ENCODE measurements around the gene RBP3.

RBP3 gene

GRCh38 chr10:47309408-47310089 is 38.6 kb upstream of the RBP3 start:
- Histone ChIP-seq H3K36me3 (ENCODE audit: insufficient read depth, low read depth, low read length) (no peaks in the 10 kb centered on the region), H3K9ac (ENCODE audit: low read depth, low read length) (no peak overlapping the region), H3K4me1 (ENCODE audit: insufficient read depth, low read length) (no peaks in the 10 kb centered on the region), H3K27ac (ENCODE audit: low read length) (no peak overlapping the region), H3K4me3 (ENCODE audit: low read length) (no peak overlapping the region), H3K9me3 (ENCODE audit: insufficient read depth, low read depth, low read length) (no peaks in the 10 kb centered on the region), H3K27me3 (ENCODE audit: insufficient read depth, low read length) (peaks cover 6% of the 10 kb centered on the region; the same call in 1 of the 2 replicates)

GRCh38 chr10:47310090-47310505 is 38.1 kb upstream of the RBP3 start:
- Histone ChIP-seq H3K27me3 (ENCODE audit: insufficient read depth, low read length) (peaks cover 6% of the 10 kb centered on the region; the same call in 1 of the 2 replicates), H3K4me3 (ENCODE audit: low read length) (no peak overlapping the region), H3K9ac (ENCODE audit: low read depth, low read length) (no peak overlapping the region), H3K36me3 (ENCODE audit: insufficient read depth, low read depth, low read length) (no peaks in the 10 kb centered on the region), H3K4me1 (ENCODE audit: insufficient read depth, low read length) (no peaks in the 10 kb centered on the region), H3K9me3 (ENCODE audit: insufficient read depth, low read depth, low read length) (no peaks in the 10 kb centered on the region), H3K27ac (ENCODE audit: low read length) (no peak overlapping the region)

GRCh38 chr10:47311193-47311931 is 36.8 kb upstream of the RBP3 start:
- no peaks in the 10 kb centered on the region for H3K4me1 ChIP-seq (ENCODE audit: insufficient read depth, low read length)
- H3K9me3 ChIP-seq (ENCODE audit: insufficient read depth, low read depth, low read length) = no peaks in the 10 kb centered on the region
- peaks cover 6% of the 10 kb centered on the region; the same call in 1 of the 2 replicates for H3K27me3 ChIP-seq (ENCODE audit: insufficient read depth, low read length)
- no peaks in the 10 kb centered on the region for H3K36me3 ChIP-seq (ENCODE audit: insufficient read depth, low read depth, low read length)
- no peak overlapping the region for H3K4me3 ChIP-seq (ENCODE audit: low read length)
- no peak overlapping the region for H3K9ac ChIP-seq (ENCODE audit: low read depth, low read length)
- no peak overlapping the region for H3K27ac ChIP-seq (ENCODE audit: low read length)

GRCh38 chr10:47311932-47312662 is 36.1 kb upstream of the RBP3 start:
- H3K27ac ChIP-seq (ENCODE audit: low read length) = no peak overlapping the region
- no peak overlapping the region for H3K9ac ChIP-seq (ENCODE audit: low read depth, low read length)
- H3K36me3 ChIP-seq (ENCODE audit: insufficient read depth, low read depth, low read length) = no peaks in the 10 kb centered on the region
- H3K4me1 ChIP-seq (ENCODE audit: insufficient read depth, low read length) = no peaks in the 10 kb centered on the region
- peaks cover 6% of the 10 kb centered on the region; the same call in 1 of the 2 replicates for H3K27me3 ChIP-seq (ENCODE audit: insufficient read depth, low read length)
- no peaks in the 10 kb centered on the region for H3K9me3 ChIP-seq (ENCODE audit: insufficient read depth, low read depth, low read length)
- H3K4me3 ChIP-seq (ENCODE audit: low read length) = no peak overlapping the region

GRCh38 chr10:47312663-47312995 is 35.5 kb upstream of the RBP3 start:
- no peak overlapping the region for H3K27ac ChIP-seq (ENCODE audit: low read length)
- peaks cover 6% of the 10 kb centered on the region; the same call in 1 of the 2 replicates for H3K27me3 ChIP-seq (ENCODE audit: insufficient read depth, low read length)
- H3K4me1 ChIP-seq (ENCODE audit: insufficient read depth, low read length) = no peaks in the 10 kb centered on the region
- no peaks in the 10 kb centered on the region for H3K36me3 ChIP-seq (ENCODE audit: insufficient read depth, low read depth, low read length)
- no peak overlapping the region for H3K9ac ChIP-seq (ENCODE audit: low read depth, low read length)
- H3K4me3 ChIP-seq (ENCODE audit: low read length) = no peak overlapping the region
- H3K9me3 ChIP-seq (ENCODE audit: insufficient read depth, low read depth, low read length) = no peaks in the 10 kb centered on the region

- Histone ChIP-seq H3K4me3 (ENCODE audit: low read length) (no peak overlapping the region), H3K4me1 (ENCODE audit: insufficient read depth, low read length) (no peaks in the 10 kb centered on the region), H3K9me3 (ENCODE audit: insufficient read depth, low read depth, low read length) (no peaks in the 10 kb centered on the region; the same call in 1 of the 2 replicates), H3K9ac (ENCODE audit: low read depth, low read length) (no peak overlapping the region), H3K36me3 (ENCODE audit: insufficient read depth, low read depth, low read length) (no peaks in the 10 kb centered on the region), H3K27me3 (ENCODE audit: insufficient read depth, low read length) (peaks cover 6% of the 10 kb centered on the region; the same call in 1 of the 2 replicates), H3K27ac (ENCODE audit: low read length) (no peak overlapping the region)
These were observed 33.7 kb upstream of the RBP3 start for GRCh38 chr10:47314416-47314970.

- Histone ChIP-seq H3K4me3 (ENCODE audit: low read length) (no peak overlapping the region), H3K9me3 (ENCODE audit: insufficient read depth, low read depth, low read length) (no peaks in the 10 kb centered on the region; the same call in 1 of the 2 replicates), H3K36me3 (ENCODE audit: insufficient read depth, low read depth, low read length) (no peaks in the 10 kb centered on the region), H3K4me1 (ENCODE audit: insufficient read depth, low read length) (no peaks in the 10 kb centered on the region), H3K27ac (ENCODE audit: low read length) (no peak overlapping the region), H3K9ac (ENCODE audit: low read depth, low read length) (no peak overlapping the region), H3K27me3 (ENCODE audit: insufficient read depth, low read length) (peaks cover 6% of the 10 kb centered on the region; the same call in 1 of the 2 replicates)
These were observed 32.7 kb upstream of the RBP3 start for GRCh38 chr10:47315421-47315820.

- H3K9ac ChIP-seq (ENCODE audit: low read depth, low read length) = no peak overlapping the region
- no peaks in the 10 kb centered on the region for H3K36me3 ChIP-seq (ENCODE audit: insufficient read depth, low read depth, low read length)
- no peak overlapping the region for H3K4me3 ChIP-seq (ENCODE audit: low read length)
- no peaks in the 10 kb centered on the region for H3K4me1 ChIP-seq (ENCODE audit: insufficient read depth, low read length)
- no peak overlapping the region for H3K27ac ChIP-seq (ENCODE audit: low read length)
- H3K27me3 ChIP-seq (ENCODE audit: insufficient read depth, low read length) = peaks cover 6% of the 10 kb centered on the region; the same call in 1 of the 2 replicates
- H3K9me3 ChIP-seq (ENCODE audit: insufficient read depth, low read depth, low read length) = no peaks in the 10 kb centered on the region; the same call in 1 of the 2 replicates
These were observed 32.0 kb upstream of the RBP3 start for GRCh38 chr10:47316131-47316530.

- no peak overlapping the region for H3K4me3 ChIP-seq (ENCODE audit: low read length)
- no peaks in the 10 kb centered on the region for H3K27me3 ChIP-seq (ENCODE audit: insufficient read depth, low read length)
- no peaks in the 10 kb centered on the region for H3K36me3 ChIP-seq (ENCODE audit: insufficient read depth, low read depth, low read length)
- no peaks in the 10 kb centered on the region for H3K4me1 ChIP-seq (ENCODE audit: insufficient read depth, low read length)
- no peak overlapping the region for H3K9ac ChIP-seq (ENCODE audit: low read depth, low read length)
- H3K9me3 ChIP-seq (ENCODE audit: insufficient read depth, low read depth, low read length) = no peaks in the 10 kb centered on the region; the same call in 1 of the 2 replicates
- no peak overlapping the region for H3K27ac ChIP-seq (ENCODE audit: low read length)
These were observed 30.9 kb upstream of the RBP3 start for GRCh38 chr10:47317251-47317650.

GRCh38 chr10:47318706-47319105 is 29.5 kb upstream of the RBP3 start:
- Histone ChIP-seq H3K9ac (ENCODE audit: low read depth, low read length) (no peak overlapping the region), H3K27ac (ENCODE audit: low read length) (no peak overlapping the region), H3K36me3 (ENCODE audit: insufficient read depth, low read depth, low read length) (no peaks in the 10 kb centered on the region), H3K4me3 (ENCODE audit: low read length) (no peak overlapping the region), H3K9me3 (ENCODE audit: insufficient read depth, low read depth, low read length) (no peaks in the 10 kb centered on the region; the same call in 1 of the 2 replicates), H3K4me1 (ENCODE audit: insufficient read depth, low read length) (no peaks in the 10 kb centered on the region), H3K27me3 (ENCODE audit: insufficient read depth, low read length) (no peaks in the 10 kb centered on the region)

GRCh38 chr10:47319784-47320183 is 28.4 kb upstream of the RBP3 start:
- no peak overlapping the region for H3K27ac ChIP-seq (ENCODE audit: low read length)
- no peaks in the 10 kb centered on the region for H3K4me1 ChIP-seq (ENCODE audit: insufficient read depth, low read length)
- H3K4me3 ChIP-seq (ENCODE audit: low read length) = no peak overlapping the region
- H3K9me3 ChIP-seq (ENCODE audit: insufficient read depth, low read depth, low read length) = no peaks in the 10 kb centered on the region; the same call in 1 of the 2 replicates
- H3K9ac ChIP-seq (ENCODE audit: low read depth, low read length) = no peak overlapping the region
- no peaks in the 10 kb centered on the region for H3K36me3 ChIP-seq (ENCODE audit: insufficient read depth, low read depth, low read length)
- no peaks in the 10 kb centered on the region for H3K27me3 ChIP-seq (ENCODE audit: insufficient read depth, low read length)
